H1 (cell line): ENCODE results near the gene S100A11. TPM values are rescaled to one million over a fixed set of nuclear protein-coding genes. Genes with fewer than 3 reads are reported as not detected.

ENCODE experiments used
- GABPA ChIP-seq: IDR thresholded peaks from 2 replicates; pipeline ENCODE4 v1.6.1; 2011; ENCODE audit warnings: mild to moderate bottlenecking, low read length, moderate library complexity, borderline replicate concordance; ENCODE audit not compliant: insufficient read depth
- polyA plus RNA-seq, 7 experiments: library from polyadenylated mRNA; depleted of rRNA in 3 of 7; stranded (reverse) in 5 of 7; unstranded in 2 of 7; fragments of >200 nt in 5 of 7; fragments of 200-250 nt in 2 of 7; gene quantifications; 1 replicate in 5 of 7; 2 replicates in 1 of 7; 4 replicates in 1 of 7; pipeline versions ENCODE4 v1.2.1 to v1.2.3, GENCODE V29; 2011 to 2013; ENCODE audit warnings: missing spikeins in 2 of 7, mixed read lengths in 2 of 7
- total RNA-seq: library from RNA; stranded (reverse); fragmentation: NEBNext Ultra II Directional; extraction: Animal tissue kit (Norgen Biotek cat#: 25700); gene quantifications from 2 replicates; pipeline ENCODE4 v1.2.1, GENCODE V29; 2021

The S100A11 gene
- total and polyA plus RNA-seq, 2 of the 8 experiments (the other 6 are each of a cell fraction or from before 2014, with no cell fraction given), result 120 to 343 TPM

GRCh38 chr1:151991663-151992302 is 45.0 kb downstream of the S100A11 start (continued):
- no peak for TF ChIP-seq GABPA
